NCI-H524 treated with DMSO at 0.1 percent for 48 hours (cell line): ENCODE measurements around the gene IGF2R.

ENCODE experiments used
- DNase-seq: peaks from one replicate; lab custom pipeline; 2025; lab: John Stamatoyannopoulos, UW

The IGF2R gene

DNA sequence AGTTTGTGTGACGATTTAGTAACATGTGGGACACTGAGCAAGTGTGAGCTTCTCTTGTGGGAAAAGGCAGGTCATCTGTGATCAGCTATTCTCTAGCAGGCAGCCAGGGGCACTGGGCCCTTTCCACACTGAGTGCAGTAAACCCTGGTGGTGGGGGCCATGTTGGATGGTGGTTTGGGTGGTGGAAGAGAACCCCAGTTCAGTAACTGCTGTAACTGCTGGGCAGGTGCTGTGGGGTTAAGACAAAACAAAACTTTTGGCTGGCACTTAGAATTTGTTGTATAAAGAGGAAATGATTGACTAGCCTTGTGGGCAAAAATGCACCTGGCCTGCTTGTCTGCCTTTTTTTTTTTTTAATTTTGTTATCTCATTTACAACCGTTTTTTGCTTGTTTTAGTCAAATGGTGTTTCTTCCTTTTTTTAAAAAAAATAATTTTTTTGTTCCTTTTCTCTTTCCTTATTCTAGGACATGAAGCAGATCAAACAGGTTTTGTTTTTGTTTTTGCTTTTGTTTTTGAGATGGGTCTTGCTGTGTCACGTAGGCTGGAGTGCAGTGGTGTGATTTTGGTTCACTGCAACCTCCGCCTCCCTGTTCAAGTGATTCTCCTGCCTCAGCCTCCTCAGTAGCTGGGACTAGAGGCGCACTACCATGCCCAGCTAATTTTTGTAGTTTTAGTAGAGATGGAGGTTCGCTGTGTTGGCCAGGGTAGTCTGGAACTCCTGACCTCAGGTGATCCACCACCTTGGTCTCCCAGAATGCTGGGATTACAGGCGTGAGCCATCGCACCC is 59.8 kb downstream of the IGF2R start:
- no peak for DNase-seq

GRCh38 chr6:160029525-160029924 is 60.6 kb downstream of the IGF2R start:
- DNase-seq, result no peak

DNA sequence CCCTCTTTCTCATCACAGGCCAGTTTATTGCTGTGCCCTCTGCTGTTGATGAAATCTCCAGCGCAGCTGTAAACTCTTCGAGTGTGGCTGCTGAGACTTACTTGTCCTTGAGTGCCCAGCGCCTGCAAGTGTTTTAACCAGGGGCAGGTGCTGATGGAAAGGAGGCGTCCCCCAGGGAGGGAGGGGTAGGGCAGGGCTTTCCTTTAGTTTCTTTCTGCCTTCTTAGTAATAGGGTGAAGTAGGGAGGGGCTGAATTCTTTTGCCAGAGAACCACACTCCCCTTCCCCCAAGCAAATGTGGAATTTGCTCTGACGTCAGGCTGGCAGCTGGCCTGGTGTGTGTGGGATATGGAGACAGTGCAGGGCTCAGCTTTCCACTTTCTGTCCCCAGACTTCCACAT is 61.2 kb downstream of the IGF2R start:
- no peak for DNase-seq

GRCh38 chr6:160031442-160031841 is 62.6 kb downstream of the IGF2R start:
- DNase-seq, result no peak

- DNase-seq, result no peak
These were observed 63.0 kb downstream of the IGF2R start for GRCh38 chr6:160031871-160032270.

GRCh38 chr6:160032538-160032937 is 63.7 kb downstream of the IGF2R start:
- no peak for DNase-seq

GRCh38 chr6:160034036-160034930 is 65.4 kb downstream of the IGF2R start:
- DNase-seq, result no peak

DNA sequence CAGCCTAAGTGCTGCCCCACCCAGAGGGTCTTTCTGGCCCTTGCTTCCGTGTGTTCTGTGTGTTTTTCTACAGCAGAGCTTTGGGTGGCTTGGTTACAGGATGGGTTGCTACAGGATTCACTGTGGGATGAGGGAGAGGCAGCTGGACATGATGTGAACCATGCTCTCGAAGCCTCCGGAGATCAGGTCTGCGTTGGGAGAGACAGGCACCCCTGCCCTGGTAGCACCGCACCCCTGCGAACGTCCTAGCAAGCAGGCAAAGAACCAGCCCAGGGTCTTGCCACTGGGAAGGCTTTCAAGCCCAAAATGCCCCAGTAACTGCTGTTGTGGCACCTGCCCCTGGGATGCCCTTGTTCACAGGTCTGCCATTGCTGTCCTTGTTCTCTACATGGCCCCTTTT is 66.4 kb downstream of the IGF2R start:
- DNase-seq, result no peak

- DNase-seq, result no peak
These were observed 66.9 kb downstream of the IGF2R start for GRCh38 chr6:160035693-160036330.

- no peak for DNase-seq
These were observed 67.4 kb downstream of the IGF2R start for GRCh38 chr6:160036331-160036695.

DNA sequence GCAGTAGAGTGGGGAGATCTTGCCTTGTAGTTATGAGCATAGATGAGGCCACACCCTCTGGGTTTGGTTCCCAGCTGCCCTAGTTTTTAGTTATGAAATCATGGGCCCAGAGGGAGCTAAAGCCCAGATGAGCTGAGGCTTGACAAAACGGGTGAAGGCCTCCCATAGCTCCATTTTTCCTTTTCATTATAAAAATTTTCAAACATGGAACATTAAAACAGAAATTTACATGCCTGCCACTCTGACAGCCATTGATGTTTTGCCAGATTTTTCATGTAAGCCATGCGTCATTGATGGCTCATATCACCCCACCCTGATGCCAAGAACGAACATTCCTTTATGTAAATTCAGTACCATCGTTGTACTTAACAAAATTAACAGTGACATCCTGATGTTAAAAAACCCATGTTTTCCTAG is 67.9 kb downstream of the IGF2R start:
- no peak for DNase-seq

- DNase-seq, result no peak
These were observed 69.6 kb downstream of the IGF2R start for GRCh38 chr6:160038479-160038878.

DNA sequence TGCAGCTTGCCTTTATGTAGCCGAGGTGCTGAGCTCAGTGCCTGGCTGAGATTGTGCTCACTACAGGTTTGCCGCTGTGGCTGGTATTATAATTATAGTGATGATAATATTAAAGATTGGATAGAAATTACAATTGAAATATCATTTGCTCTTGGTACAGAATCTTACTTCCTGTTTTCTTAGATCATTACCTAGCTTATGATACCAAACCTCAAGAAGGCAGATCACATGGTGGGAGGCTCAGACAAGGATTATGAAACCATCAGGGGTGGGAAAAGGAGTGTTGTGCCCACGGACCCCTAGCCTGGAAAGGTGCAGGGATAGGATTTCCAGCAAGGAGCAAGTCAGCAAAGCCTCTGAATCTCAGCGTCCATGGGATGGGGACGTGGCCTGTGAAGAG is 70.6 kb downstream of the IGF2R start:
- no peak for DNase-seq

- DNase-seq, result no peak
These were observed 71.2 kb downstream of the IGF2R start for GRCh38 chr6:160040055-160040454.

DNA sequence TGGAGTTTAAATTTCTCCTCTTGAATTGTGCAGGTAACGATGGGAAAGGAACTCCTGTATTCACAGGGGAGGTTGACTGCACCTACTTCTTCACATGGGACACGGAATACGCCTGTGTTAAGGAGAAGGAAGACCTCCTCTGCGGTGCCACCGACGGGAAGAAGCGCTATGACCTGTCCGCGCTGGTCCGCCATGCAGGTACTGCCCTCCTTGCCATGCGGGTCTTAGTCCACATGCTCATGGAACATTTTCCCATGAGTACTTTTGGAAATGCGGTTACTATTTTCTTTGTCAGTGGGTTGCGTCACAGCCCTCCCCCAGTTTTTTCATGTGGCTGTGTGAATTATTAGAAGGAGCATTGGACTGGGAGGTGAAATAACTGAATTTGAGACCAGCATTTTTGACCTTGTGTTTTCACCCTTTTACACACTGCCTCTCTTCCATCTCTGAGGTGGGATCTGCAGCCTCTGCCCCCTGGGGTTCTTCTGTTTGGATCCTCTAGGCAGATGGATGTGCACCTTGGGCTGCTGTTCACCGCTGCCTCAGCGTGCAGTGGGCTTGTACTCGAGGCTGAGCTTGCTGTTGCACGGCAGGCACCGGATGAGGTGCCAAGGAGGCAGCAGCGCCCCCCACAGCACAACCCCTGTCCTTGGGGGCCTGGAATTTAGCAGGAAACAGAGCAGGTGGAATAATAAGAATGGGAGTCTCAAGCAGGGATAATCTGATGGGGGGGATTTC is 71.8 kb downstream of the IGF2R start:
- no peak for DNase-seq

- no peak for DNase-seq
These were observed 72.7 kb downstream of the IGF2R start for GRCh38 chr6:160041608-160042007.

DNA sequence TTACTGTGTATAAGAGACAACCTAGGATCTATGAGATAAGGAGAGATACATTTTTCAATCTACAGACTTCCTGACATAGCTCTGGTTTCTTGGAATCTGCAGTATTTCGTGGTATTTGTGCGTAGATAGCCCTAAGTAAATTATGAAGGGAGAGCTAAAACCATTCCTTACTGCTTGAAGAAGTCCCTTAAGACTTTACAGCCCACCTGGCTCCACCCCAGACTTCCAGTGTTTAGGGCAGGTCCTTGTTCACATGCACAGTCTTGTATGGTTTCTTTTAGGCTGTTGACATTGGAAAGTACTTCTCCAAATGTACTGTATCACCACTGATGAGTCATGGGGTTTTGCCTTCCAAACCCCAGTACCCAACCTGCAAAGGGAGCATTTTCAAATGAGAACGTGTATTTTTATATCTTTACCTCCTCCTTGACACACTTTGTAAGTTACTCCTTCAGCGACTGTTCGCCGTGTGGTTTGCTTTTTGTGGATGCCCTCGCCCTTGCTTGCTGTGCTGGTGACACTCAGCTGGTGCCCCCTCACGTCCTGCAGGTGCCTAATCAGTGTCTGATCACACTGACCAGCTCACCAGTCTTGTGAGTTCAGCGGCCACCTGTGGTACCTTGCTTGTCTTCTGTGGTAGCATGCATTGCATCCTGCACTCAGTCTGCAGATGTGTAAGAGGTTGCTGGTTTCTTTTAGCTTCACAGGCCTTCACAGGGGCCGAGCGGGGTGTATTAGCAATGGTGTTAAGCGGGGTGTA is 73.3 kb downstream of the IGF2R start:
- no peak for DNase-seq

DNA sequence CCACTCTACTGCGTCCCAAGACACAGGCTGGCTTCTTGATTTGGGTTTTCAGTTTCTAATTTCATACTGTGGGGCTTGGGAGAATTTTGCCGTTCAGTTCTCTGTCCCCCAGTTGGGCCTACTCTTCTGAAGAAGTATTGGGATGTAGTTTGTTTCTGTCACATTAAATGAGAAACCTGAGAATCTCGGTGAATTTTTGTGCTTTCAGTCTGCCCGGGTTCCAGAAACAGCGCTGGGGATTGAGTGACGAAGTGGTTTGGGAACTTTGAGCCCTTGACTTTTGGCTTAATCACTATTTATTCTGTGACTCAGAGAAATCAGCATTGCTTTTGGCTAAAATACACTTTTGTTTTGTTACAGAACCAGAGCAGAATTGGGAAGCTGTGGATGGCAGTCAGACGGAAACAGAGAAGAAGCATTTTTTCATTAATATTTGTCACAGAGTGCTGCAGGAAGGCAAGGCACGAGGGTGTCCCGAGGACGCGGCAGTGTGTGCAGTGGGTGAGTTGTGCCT is 74.0 kb downstream of the IGF2R start:
- DNase-seq, result no peak

DNA sequence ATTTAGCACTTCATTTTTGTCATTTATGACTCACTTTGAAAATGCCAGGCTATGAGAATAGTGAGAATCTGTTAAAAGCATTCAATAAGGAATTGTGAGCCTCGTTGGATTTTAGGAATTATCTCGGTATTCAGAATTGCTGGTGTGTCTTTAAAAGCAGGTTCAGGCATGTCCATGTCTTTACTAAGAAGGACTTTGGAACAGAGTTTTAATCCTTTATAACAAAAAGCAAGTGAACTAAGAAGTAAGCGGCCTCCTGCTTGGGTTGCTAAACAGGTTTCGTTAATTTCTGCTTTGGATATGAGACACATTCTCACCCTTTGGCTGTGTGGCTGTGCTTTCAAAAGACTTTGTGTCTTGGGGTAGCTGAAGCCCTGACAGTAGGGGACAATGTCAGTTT is 74.9 kb downstream of the IGF2R start:
- DNase-seq, result no peak

GRCh38 chr6:160044687-160045086 is 75.8 kb downstream of the IGF2R start:
- DNase-seq, result no peak

GRCh38 chr6:160048471-160048870 is 79.6 kb downstream of the IGF2R start:
- DNase-seq, result no peak
